Right lung (tissue), 5 donors: ENCODE measurements around the gene HSPB3. TPM values are rescaled to one million over a fixed set of nuclear protein-coding genes. Genes with fewer than 3 reads are reported as not detected.

Source experiments
- polyA plus RNA-seq, 5 donors: library from polyadenylated mRNA; unstranded; fragments of 120-200 nt; gene quantifications; one replicate each; pipeline versions ENCODE4 v1.2.1 to v1.2.3, GENCODE V29; 2013; ENCODE audit warnings: inconsistent platforms in 1 of 5, low replicate concordance in 1 of 5; ENCODE audit not compliant: insufficient read length in 5 of 5, insufficient read depth in 1 of 5

HSPB3 gene
- polyA plus RNA-seq, 5 donors, result 0.30 to 6.7 TPM; not detected in 3

Other genes starting within 250 kb of the HSPB3 start
- gene ARL15, start 145.1 kb upstream of the HSPB3 start, polyA plus RNA-seq, result 10 to 100 TPM; 16.5 to 30.1 (median 25.3) TPM
- gene SNX18, start 62.1 kb downstream of the HSPB3 start, polyA plus RNA-seq, result 10 to 100 TPM; 16.7 to 19.3 (median 18.4) TPM